Measurements from ENCODE around the gene ARL8B.
"Not testable (repeated sequence)": the region's sequence is repeated elsewhere in the genome, so short reads cannot be mapped to it uniquely, and the experiment has no call there.

The ARL8B gene
- total RNA-seq: 174 to 724 (median 355) reads per million in 18 experiments

DNA sequence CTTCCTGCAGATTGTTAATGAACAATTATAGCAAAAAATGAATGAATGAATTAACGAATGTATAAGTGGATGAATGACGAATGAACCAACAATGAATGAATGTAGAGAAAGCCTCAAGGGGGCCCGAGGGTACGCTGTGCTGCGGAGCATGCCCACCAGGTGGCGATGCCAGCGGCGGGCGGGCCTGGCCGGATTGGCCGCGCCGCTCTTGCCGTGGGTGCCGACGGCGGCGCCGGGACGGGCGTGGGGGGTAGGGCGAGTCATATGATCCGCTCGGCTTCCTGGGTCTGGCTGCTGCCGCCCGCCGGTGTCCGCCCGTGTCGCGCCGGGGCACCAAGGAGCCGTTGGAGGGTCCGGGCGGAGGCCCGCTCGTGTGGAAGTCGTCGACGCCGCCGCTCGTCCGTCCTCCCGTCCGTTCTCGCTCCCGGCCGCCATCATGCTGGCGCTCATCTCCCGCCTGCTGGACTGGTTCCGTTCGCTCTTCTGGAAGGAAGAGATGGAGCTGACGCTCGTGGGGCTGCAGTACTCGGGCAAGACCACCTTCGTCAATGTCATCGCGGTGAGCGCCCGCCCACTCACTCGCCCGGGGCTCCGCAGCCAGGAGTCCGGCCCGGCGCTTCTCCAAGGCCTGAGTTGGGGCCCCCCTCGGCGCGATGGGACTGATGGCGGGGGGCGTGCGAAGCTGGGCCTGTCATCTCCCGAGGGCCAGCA lies at the start of gene ARL8B:
ARL8B (plus strand) TSS at position 263 of the 711 bp plus-strand sequence; CDS start at position 437, 174 bp downstream.
- DNase-seq: peak; percentile 93

GRCh38 chr3:5073374-5074085 lies 48.6 kb upstream of the ARL8B start:
- DNase-seq: no peak

DNA sequence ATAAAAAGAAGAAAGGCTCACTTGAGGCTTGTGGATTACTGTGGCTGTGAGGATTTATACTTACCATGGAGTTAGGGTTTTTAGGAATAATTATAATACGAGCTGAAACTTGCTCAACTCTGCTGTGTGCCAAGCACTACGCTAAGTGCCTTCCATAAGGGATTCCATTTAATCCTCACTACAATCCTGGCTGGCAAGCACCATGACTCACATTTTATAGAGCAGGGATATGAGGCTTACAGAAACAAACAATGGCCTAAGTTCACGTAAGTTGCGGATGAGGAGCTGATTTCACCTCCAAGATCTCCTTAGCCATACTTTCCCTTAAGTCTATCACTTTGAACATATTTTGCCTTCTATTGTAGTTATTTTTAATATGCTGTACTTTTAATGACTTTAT lies 43.9 kb upstream of the ARL8B start:
- no peak for DNase-seq

- DNase-seq: no peak
Measured at GRCh38 chr3:5079761-5080160, 42.3 kb upstream of the ARL8B start.

DNA sequence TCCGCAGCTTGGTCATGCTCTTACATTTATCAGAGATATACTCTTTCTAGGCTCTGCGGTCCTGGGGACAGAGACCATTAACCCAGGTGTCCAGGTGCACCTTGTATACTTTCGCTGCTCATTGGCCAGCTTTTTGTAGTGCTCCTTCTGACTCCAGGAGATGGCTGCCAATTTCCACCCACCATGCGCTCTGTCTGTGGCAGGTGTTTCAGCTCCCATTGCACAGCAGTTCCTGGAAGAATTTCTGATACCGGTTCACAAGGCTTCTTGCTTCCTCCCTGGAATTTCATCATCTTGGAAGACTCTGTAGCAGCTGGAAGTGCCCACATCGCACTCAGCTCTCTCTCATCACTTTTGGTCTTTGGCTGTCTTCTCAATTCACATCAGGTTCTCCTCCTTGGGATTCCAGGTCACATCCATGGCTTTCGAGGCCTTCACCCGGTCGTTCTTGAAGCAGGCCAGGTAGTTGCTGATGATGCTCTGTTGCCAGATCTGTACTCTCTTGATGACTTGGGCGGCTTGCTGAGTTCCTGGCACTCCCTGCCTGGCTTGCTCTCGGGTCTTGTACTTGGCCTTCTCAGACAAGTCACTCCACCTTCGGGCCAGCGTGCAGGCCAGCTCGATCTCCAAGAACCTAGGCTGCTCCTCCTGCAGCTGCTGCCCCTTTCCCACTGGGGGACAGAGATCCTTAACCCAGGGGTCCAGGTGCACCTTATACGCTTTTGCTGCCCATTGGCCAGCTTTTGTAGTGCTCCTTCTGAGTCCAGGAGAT lies 41.1 kb upstream of the ARL8B start:
- no peak for DNase-seq

DNA sequence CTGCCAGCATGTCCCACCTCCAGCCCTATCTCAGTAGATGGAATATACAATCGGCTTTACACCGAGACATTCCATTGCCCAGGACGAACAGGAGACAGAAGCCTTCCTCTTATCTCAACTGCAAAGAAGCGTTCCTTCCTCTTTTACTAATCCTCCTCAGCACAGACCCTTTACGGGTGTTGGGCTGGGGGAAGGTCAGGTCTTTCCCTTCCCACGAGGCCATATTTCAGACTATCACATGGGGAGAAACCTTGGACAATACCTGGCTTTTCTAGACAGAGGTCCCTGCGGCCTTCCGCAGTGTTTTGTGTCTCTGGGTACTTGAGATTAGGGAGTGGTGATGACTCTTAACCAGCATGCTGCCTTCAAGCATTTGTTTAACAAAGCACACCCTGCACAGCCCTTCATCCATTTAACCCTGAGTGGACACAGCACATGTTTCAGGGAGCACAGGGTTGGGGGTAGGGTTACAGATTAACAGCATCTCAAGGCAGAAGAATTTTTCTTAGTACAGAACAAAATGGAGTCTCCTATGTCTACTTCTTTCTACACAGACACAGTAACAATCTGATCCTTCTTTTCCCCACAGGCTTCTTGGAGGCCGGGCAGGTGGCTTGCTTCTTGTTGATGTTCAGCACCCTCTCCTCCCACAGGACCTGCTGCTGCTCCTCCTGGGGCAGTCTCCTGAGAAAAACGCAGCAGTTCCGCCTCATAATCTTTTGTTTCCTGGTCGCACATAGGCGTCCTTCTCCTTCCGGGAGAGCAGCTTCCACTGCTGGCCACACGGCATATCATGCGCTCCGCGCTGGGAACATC lies 39.9 kb upstream of the ARL8B start:
- DNase-seq: not testable (repeated sequence)

GRCh38 chr3:5082789-5083115 lies 39.3 kb upstream of the ARL8B start:
- no peak for DNase-seq

DNA sequence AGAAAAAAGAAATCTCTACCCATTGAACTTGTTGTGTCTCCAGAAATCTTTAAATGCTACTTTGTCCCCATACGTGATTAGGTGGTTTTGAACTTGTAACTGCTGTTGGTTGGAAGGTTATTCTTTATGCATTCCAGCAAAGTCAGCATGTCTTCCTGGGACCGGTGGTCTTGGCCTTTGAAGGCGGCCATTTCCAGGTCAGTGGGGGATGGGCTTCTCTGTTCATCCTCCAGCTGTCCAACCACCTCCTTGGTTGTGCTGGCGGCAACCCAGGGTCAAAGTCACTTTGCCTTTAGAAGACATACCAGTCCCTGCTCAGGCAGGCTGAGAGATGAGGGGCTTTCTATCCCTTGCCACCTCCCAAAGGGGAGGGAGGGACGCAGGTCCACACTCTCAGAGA lies 37.9 kb upstream of the ARL8B start:
- no peak for DNase-seq

GRCh38 chr3:5086708-5087107 lies 35.4 kb upstream of the ARL8B start:
- no peak for DNase-seq

- no peak for DNase-seq
Measured at GRCh38 chr3:5087209-5087608, 34.9 kb upstream of the ARL8B start.

DNA sequence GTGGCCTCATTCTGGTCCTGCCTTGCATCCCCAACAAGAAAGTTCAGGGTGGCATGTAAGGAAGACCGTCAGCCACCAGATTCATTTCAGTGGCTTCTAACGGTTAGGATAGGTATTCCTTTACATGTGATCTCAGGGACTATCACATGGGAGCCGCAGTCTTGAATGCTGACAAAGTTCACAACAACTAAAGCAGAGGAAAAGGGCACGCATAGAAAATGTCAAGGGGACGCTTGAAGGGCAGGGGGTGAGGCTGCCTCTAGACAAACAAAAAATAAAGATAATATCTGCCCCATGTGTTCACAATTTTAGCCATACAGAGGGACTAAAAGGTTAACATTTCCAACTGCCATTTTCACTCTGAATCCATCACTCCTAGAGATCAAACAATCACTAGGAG lies 31.9 kb upstream of the ARL8B start:
- no peak for DNase-seq

GRCh38 chr3:5092018-5092417 lies 30.1 kb upstream of the ARL8B start:
- peak in 1 of 2 donors; percentile 20 for DNase-seq

DNA sequence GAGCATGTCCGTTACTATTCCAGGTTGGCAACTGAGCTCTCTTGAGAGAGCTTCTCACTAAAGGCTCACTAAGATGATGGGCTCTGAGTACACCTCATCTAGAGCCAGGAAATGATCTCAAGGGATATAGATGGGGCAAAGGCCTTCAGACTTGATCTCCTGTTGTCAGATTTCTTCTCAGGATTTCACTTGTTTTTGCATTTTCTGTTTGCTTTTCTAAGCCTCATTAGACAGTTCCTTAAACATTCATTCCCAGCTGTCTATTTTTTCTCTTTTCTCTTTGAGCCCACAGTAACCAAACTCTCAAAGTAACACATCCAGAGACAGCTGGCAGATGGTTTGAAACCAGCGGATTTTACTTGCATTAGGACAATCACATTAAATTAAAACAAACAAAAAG lies 28.4 kb upstream of the ARL8B start:
- no peak for DNase-seq

DNA sequence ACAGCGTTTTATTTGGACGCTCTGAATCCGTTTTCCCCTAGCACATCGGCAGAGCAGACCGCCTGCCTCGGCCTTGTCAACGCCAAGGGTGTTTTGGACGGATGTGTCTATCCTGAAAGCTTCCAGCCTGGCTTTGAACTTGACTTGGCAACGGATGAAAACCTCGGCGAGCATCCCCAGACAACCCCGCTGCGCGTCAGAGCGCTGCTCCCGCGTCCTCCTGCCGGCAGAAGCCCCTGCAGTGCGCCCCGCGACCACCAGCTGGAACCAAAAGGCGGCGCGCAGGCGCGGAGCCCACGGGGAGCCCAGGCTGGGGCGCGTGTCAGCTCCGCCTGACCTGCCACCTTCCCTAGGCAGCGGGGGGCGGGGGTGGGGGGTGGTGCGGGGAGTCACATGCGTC lies 26.2 kb upstream of the ARL8B start:
- DNase-seq: no peak

DNA sequence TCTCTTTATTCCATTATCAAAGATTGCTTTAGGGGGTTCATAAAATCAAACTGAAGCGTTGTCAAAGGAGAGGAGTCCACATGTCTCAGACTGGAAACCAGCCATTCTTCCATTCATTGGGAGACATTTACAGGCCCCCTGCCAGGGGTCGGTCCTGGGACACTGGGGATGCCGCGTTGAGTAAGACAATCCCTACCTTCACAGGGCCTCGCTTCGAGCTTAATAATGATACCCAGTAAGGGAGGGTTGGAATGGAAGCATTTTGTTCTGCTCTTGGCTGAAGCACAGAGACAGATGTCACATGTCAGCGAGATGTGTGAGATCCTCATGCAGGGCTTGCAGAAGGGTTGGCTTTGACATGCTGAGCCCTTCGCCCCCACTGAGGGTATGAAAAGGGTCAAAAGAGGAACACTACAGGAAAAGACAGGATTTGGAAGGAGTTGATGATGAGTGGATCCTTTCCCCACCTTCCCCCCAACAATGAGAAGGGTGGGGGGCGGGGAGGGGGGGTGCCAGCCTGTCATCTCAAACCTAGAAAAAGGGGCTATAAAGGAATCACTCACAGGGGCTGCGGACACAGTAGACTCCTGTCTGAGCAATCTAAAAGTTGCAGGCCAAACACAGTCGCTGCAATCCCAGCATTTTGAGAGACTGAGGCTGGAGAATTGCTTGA lies 25.6 kb upstream of the ARL8B start:
- no peak for DNase-seq

- no peak for DNase-seq
Measured at GRCh38 chr3:5098346-5098745, 23.7 kb upstream of the ARL8B start.

DNA sequence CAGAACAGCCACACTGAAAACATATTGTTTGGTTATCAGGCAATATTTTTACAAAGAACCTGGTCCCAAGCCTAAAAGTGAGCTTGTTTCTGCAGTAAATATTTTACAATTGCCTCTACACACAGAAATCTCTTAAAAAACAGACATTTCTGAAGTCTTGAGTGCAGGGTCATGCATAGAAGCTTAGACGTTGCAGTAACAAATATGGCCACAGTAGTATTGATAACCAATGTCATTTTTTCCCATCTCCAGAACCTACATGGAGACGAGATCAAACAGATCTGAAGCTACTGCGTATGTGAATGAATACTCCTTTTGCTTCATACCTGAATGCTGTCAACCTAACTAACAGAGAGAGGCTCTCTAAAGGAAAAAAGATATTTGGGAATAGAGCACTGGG lies 19.6 kb upstream of the ARL8B start:
- DNase-seq: no peak

GRCh38 chr3:5103743-5104142 lies 18.3 kb upstream of the ARL8B start:
- no peak for DNase-seq

- DNase-seq: no peak
Measured at GRCh38 chr3:5105050-5105449, 17.0 kb upstream of the ARL8B start.

DNA sequence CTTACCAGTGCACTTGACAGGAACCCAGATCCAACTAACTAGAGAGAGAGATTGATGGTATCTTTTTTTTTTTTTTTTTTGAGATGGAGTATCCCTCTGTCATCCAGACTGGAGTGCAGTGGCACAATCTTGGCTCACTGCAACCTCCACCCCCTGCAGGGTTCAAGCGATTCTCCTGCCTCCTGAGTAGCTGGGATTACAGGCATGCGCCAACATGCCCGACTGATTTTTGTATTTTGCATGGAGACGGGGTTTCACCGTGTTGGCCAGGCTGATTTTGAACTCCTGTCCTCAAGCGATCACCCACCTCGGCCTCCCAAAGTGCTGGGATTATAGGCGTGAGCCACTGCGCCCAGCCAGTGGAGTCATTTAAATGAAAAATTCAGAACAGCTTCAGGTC lies 15.7 kb upstream of the ARL8B start:
- DNase-seq: not testable (repeated sequence)

DNA sequence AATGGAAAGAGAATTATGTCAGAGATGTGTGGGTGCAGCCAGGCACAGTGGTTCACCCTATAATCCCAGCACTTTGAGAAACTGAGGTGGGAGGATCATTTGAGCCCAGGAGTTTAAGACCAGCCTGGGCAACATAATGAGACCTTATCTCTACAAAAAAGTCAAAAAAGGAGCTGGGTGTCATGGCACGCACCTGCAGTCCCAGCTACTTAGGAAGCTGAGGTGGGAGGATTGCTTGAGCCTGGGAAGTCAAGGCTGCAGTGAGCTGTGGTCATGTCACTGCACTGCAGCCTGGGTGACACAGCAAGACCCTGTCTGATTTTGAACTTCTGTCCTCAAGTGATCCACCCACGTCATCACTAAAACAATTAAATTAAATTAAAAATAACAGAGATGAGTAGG lies 15.2 kb upstream of the ARL8B start:
- not testable (repeated sequence) for DNase-seq

GRCh38 chr3:5110337-5110736 lies 11.8 kb upstream of the ARL8B start:
- DNase-seq: peak; percentile 23 to 39
